Fibroblast of gingiva (primary cell): ENCODE measurements around the gene NKX2-4.

Experiments used
- DNase-seq: peaks from one replicate; pipeline ENCODE4 v3.0.0-alpha.2; 2011; ENCODE audit warnings: low read depth

NKX2-4 gene

DNA sequence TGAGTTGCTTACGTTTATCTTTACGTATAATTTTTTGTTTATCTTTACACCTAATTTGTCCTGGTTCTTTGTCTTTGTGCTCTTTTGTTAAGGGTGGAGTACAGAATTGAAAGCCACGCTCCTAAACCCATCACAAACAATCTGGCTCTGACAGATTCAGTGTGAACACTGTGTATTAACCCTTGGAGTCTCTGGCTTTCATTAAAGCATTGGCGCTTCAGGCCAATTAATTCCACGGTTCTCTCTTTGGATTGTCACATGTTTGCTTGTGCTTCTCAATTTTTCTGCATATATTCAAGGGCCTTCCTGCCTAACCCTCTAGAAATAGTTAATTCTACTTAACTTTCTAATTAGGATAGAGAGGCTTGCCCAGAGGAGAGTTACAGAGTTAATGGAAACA is 38.6 kb downstream of the NKX2-4 start:
- DNase-seq: no peak

- DNase-seq: no peak
Observed at GRCh38 chr20:21357844-21358243, 39.5 kb downstream of the NKX2-4 start.

GRCh38 chr20:21356386-21356785 is 40.9 kb downstream of the NKX2-4 start:
- DNase-seq: no peak

- no peak for DNase-seq
Observed at GRCh38 chr20:21355981-21356380, 41.3 kb downstream of the NKX2-4 start.

DNA sequence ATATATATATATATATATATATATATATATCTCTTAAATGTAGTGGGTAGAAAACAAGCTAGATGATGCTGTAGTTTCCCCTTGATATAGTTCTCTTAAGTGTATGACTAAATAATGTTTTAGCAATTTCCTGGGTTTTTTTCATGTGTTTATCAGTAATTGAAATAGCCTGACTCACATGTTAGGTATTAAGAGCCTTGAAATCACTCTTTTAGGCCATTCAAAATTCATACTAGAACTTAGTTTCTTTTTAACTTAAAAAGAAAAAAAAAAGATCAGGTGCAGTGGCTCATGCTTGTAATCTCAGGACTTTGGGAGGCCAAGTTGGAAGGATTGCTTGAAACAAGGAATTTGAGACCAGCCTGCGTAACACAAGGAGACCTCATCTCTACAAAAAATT is 44.1 kb downstream of the NKX2-4 start:
- peak; percentile 3 for DNase-seq

DNA sequence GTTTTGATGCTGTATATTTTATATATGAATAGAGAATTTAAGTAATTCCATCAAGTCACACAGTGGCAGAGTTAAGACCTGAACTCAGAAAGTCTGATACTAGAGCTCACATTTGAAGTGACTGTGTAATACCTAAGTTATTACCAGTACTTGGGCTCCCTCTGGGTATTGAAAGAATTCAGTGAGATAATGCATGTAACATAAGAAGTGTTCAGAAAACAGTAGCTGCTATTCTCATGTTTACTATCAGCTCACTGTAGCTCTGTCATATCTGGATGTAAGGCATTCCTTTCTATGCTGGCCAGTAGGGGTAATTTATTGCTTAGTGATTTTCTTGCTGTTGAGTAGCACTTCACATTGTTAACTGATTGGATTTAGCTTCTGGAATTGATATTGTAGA is 44.6 kb downstream of the NKX2-4 start:
- peak; percentile 33 for DNase-seq
